Fibroblast of the aortic adventitia (primary cell): ENCODE results near the gene H1-8. TPM values are rescaled to one million over a fixed set of nuclear protein-coding genes. Genes with fewer than 3 reads are reported as not detected.

Experiments
- DNase-seq: peaks from one replicate; pipeline ENCODE4 v3.0.0-alpha.2; 2010; ENCODE audit warnings: low read depth
- H3K4me3 ChIP-seq: 2 replicates; pipeline ENCODE4 v1.5.1; 2011; ENCODE audit warnings: low read depth, mild to moderate bottlenecking, control low read depth, low read length, moderate library complexity
- total RNA-seq: library from RNA; depleted of rRNA; stranded (reverse); fragments of >200 nt; gene quantifications from 2 replicates; pipeline ENCODE4 v1.2.3, GENCODE V29; 2012; ENCODE audit warnings: low replicate concordance
- TF ChIP-seq, protein P1 (sequence below): IDR thresholded peaks from 2 replicates; pipeline ENCODE4 v1.5.1; 2011; ENCODE audit warnings: mild to moderate bottlenecking, low read length, control low read depth, inconsistent platforms; ENCODE audit not compliant: insufficient read depth

Gene H1-8
- total RNA-seq, 1 donor: not detected

DNA sequence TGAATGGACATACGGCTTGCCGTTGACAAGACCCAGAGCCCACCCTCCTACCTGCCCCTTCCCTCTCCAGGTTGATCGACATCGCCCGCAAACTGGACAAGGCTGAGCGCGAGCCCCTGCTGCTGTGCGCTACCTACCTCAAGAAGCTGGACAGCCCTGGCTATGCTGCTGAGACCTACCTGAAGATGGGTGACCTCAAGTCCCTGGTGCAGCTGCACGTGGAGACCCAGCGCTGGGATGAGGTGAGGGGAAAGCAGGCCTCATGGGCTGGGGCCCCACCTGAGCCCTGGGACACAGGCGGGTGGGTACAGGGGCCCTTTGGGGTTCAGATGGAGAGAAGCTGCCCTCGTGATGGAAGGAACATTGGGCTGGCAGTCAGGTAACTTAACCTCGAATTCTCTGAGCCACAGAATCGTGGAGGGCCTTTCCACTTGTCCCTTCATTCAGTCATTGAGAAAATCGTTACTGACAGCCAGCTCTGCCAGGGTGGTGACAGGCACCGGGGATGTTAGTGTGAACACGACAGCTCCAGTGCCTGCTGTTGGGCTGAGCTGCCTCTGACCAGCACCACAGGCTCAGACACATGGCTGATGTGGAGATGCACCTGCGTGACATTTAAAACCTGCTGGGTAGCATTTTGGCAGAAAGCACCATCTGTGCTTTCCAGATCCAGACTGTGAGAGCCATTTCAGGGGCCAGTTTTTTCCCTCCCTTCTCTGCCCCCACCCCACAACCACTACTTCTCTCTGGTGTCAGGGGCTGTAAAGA is 40.1 kb upstream of the H1-8 start:
- no peak overlapping the region for H3K4me3 ChIP-seq
- no peak for DNase-seq
- TF ChIP-seq, protein P1, sequence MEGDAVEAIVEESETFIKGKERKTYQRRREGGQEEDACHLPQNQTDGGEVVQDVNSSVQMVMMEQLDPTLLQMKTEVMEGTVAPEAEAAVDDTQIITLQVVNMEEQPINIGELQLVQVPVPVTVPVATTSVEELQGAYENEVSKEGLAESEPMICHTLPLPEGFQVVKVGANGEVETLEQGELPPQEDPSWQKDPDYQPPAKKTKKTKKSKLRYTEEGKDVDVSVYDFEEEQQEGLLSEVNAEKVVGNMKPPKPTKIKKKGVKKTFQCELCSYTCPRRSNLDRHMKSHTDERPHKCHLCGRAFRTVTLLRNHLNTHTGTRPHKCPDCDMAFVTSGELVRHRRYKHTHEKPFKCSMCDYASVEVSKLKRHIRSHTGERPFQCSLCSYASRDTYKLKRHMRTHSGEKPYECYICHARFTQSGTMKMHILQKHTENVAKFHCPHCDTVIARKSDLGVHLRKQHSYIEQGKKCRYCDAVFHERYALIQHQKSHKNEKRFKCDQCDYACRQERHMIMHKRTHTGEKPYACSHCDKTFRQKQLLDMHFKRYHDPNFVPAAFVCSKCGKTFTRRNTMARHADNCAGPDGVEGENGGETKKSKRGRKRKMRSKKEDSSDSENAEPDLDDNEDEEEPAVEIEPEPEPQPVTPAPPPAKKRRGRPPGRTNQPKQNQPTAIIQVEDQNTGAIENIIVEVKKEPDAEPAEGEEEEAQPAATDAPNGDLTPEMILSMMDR: no peak

DNA sequence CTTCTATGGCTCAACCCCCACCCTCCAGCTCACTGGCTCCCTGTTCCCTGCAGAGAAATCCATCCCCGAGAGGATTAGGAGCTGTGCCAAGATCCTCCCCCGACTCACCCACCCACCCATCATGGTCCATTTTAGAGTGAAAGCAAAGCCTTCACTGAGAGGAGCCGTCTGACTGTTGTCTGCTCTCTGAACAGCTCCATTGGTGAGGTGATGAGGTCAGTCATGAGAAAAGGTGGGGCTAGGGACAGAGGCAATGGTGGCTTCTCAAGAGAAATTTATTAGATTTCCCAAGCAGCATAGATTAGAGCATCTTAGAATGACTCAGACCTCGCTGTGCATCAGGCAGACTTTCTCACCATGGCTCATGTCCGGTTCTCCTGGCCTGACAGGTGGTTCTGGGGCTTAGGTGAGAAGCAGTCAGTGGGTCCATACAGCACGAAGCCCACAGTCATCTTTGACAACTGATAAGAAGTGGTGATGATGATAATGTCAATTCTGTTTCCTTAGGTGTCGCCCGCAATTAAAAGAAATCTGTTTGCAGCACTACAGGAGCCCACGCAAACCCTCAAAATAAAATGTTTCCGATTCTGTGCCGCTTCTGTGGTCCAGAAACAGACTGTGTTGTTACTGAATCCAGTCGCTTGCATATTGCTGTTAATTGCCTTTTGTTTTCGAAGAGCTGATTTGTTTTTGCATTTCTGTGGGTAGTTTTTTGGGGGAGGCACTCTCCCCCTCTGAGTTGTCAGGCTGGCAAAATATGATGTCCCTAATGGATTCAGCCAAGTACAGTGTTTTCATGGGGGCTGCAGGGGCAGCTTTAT is 39.3 kb upstream of the H1-8 start:
- TF ChIP-seq, protein P1: no peak
- DNase-seq: no peak
- H3K4me3 ChIP-seq: no peak overlapping the region

DNA sequence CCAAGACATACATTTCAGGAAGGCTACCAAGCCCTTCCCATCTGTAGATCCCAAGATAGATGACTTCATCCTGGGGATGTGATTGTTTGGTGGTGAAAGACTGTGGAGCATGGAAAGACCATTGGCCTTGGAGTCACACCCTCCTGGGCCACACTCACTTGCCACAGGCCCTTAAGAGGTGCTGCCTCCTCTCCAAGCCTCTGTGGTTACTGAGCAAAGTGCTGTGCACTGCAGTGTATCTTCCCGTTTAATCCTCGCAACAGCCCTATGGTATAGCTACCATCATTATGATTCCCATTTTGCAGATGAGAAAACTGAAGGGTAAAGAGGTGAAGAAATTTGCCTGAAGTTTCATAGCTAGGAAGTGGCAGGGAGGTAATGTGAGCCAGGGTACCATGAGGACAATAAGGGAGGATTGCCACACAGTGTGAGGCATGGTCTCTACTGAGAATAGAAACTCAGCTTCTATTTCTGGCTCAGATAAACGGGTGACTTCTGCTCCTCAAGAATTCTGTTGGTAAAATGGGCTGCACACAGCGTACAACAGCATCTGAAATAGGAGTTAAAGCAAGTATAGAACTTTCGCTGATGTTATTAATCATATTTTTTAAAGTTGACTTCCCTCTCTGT is 38.4 kb upstream of the H1-8 start:
- TF ChIP-seq, protein P1: no peak
- DNase-seq: no peak
- no peak overlapping the region for H3K4me3 ChIP-seq

DNA sequence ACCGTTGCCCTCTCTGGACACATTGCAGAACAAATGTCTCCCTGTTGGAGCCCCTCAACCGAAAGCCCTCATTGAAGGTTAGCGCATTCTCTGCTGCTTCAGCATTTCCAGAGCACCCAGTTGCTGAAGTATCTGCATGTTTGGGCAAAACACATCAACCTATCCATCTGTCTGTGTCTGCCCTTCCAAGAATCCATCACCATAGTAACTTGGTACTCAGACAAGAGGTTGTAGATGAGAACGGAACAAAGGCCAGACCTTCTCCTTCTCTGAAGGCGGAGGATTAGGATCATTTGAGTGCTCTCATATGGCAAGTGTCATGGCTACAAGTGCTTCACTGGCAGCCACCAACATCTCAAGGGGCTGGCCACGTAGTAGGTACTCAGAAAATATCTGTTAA is 37.6 kb upstream of the H1-8 start:
- no peak for DNase-seq
- H3K4me3 ChIP-seq: no peak overlapping the region
- TF ChIP-seq, protein P1: no peak

DNA sequence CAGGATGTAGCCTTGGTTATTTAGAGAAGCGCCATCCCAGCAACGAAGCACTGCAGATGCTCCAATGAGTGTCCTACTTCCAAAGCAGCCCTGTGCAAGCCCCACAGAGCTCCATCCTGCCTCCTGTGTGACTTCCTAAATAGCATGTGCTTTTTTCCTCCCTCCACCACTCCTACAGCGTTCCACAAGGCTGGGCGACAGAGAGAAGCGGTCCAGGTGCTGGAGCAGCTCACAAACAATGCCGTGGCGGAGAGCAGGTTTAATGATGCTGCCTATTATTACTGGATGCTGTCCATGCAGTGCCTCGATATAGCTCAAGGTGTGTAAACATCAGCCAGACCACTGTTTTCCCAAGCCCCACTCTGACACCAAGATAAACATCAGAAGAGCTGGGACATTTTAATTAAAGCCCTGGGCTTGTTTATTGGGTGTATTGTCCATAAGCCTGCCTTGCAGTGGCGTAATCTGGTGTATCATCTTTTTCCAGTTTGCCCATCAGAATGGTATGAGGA is 36.7 kb upstream of the H1-8 start:
- TF ChIP-seq, protein P1: no peak
- DNase-seq: no peak
- H3K4me3 ChIP-seq: no peak overlapping the region

DNA sequence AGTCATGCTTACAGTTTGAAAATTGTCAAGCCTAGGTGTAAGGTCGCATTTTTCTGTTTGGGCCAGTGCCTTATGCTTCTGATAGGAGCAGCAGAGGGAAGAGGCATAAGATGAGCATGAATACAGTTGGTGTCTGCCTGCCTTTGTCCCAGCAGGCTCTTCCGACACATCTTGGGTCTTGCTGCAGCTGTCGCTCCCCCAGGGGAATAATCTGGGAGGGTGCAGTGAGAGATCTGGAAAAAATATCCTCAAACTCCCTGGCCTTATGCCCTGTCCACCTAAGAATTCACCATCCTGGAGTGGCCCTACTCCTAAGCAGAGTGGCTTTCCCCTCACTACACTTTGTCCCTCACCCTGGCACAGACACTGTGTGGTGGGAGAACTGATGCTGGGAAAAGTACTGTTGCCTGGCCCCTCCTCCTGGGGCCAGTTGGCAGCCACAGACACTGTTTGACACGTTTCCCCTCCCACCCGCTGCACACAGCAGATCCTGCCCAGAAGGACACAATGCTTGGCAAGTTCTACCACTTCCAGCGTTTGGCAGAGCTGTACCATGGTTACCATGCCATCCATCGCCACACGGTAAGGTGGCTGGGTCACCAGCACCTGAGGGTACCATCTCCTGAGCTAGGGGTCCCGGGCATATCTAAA is 35.7 kb upstream of the H1-8 start:
- H3K4me3 ChIP-seq: no peak overlapping the region
- DNase-seq: no peak
- TF ChIP-seq, protein P1: no peak
